HepG2 (cell line): ENCODE measurements around the gene SLC35A1.

Experiments used
- MAZ ChIP-seq, 2 experiments: sonication (generic) in 1 of 2; formaldehyde crosslinking in 1 of 2; IDR thresholded peaks; 2 replicates each; pipeline versions ENCODE4 v1.5.0 to v1.6.1; 2012 to 2020; ENCODE audit warnings: low read depth in 2 of 2, mild to moderate bottlenecking in 2 of 2, borderline replicate concordance in 1 of 2, improper control_type of control experiment in 1 of 2, low read length in 1 of 2, missing genetic modification reagents in 1 of 2, moderate library complexity in 1 of 2
- PHB2 ChIP-seq: fragments of 450-650 bp; IDR thresholded peaks from 2 replicates; pipeline ENCODE4 v1.6.1; 2018; ENCODE audit not compliant: partially characterized antibody
- TF ChIP-seq, protein P1 (sequence below): IDR thresholded peaks from 2 replicates; pipeline ENCODE4 v1.6.1; 2016; ENCODE audit warnings: missing genetic modification reagents, missing compliant biosample characterization
- TF ChIP-seq, protein P2 (sequence below): sonication (generic); formaldehyde crosslinking; IDR thresholded peaks from 2 replicates; pipeline ENCODE4 v1.5.0; 2020; ENCODE audit warnings: mild to moderate bottlenecking, missing genetic modification reagents, moderate library complexity

DNA sequence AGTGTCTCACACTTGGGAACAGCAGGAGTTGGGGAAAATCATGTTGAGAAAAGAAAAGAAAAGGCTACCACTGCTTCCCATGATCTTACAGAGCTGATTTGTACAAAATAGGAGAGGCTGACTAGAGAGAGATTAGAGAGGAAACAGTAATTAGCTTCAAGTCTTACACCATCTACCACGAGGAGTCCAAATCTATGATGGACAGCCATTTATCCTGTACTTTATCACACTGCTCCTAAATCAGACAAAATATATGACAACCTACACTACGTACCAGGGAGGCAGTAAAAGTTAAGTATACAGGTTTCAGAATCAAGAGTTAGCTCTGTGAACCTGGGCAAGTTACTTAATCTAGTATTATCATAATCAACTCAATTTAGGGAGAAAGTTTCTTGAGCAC is 79.0 kb downstream of the SLC35A1 start:
- TF ChIP-seq MAZ (IDR thresholded peaks at IDR 0.05; ENCODE audit: borderline replicate concordance, low read depth, low read length) (no peak), MAZ (CRISPR knock-in tag; IDR thresholded peaks at IDR 0.05; ENCODE audit: low read depth) (no peak), PHB2 (no peak)
- TF ChIP-seq, protein P1, sequence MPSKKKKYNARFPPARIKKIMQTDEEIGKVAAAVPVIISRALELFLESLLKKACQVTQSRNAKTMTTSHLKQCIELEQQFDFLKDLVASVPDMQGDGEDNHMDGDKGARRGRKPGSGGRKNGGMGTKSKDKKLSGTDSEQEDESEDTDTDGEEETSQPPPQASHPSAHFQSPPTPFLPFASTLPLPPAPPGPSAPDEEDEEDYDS (CRISPR knock-in tag): no peak
- TF ChIP-seq, protein P2, sequence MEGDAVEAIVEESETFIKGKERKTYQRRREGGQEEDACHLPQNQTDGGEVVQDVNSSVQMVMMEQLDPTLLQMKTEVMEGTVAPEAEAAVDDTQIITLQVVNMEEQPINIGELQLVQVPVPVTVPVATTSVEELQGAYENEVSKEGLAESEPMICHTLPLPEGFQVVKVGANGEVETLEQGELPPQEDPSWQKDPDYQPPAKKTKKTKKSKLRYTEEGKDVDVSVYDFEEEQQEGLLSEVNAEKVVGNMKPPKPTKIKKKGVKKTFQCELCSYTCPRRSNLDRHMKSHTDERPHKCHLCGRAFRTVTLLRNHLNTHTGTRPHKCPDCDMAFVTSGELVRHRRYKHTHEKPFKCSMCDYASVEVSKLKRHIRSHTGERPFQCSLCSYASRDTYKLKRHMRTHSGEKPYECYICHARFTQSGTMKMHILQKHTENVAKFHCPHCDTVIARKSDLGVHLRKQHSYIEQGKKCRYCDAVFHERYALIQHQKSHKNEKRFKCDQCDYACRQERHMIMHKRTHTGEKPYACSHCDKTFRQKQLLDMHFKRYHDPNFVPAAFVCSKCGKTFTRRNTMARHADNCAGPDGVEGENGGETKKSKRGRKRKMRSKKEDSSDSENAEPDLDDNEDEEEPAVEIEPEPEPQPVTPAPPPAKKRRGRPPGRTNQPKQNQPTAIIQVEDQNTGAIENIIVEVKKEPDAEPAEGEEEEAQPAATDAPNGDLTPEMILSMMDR: no peak
